H1 (cell line): ENCODE measurements around the gene SECISBP2L.

Experiments
- BACH1 ChIP-seq: IDR thresholded peaks from 2 replicates; pipeline ENCODE4 v1.6.1; 2012; ENCODE audit warnings: low read length, improper control_type of control experiment
- CEBPB ChIP-seq: IDR thresholded peaks from 2 replicates; pipeline ENCODE4 v1.6.1; 2012; ENCODE audit warnings: low read depth, low read length
- EZH2 ChIP-seq: fragments of 200-600 bp; sonication (generic); IDR thresholded peaks from 2 replicates; pipeline ENCODE4 v1.7.1; 2012; ENCODE audit warnings: low read depth, mild to moderate bottlenecking, moderate library complexity, low read length, inconsistent platforms; ENCODE audit not compliant: severe bottlenecking
- HDAC6 ChIP-seq: IDR thresholded peaks from one replicate; pipeline ENCODE4 v1.7.1; 2012; ENCODE audit warnings: low read depth, mild to moderate bottlenecking, inconsistent platforms, low read length, moderate library complexity
- JUND ChIP-seq: IDR thresholded peaks from 2 replicates; pipeline ENCODE4 v1.6.1; 2011; ENCODE audit warnings: mild to moderate bottlenecking, improper control_type of control experiment, low read length
- PHF8 ChIP-seq: fragments of 200-600 bp; sonication (generic); conservative IDR thresholded peaks from 2 replicates; pipeline ENCODE4 v1.7.1; 2012; ENCODE audit warnings: low read depth, mild to moderate bottlenecking, inconsistent platforms, low read length, moderate library complexity
- POLR2A ChIP-seq, 2 experiments: IDR thresholded peaks; 1 replicate in 1 of 2; 2 replicates in 1 of 2; pipeline ENCODE4 v1.6.1; 2011; ENCODE audit warnings: low read depth in 2 of 2, low read length in 2 of 2, mild to moderate bottlenecking in 2 of 2; ENCODE audit errors: control extremely low read depth in 1 of 2
- POLR2AphosphoS5 ChIP-seq: IDR thresholded peaks from 2 replicates; pipeline ENCODE4 v1.6.1; 2011; ENCODE audit warnings: low read depth, low read length
- SP2 ChIP-seq: IDR thresholded peaks from 2 replicates; pipeline ENCODE4 v1.6.1; 2012; ENCODE audit warnings: mild to moderate bottlenecking, low read length, inconsistent platforms
- TAF7 ChIP-seq: optimal IDR thresholded peaks from 2 replicates; pipeline ENCODE3; 2011; ENCODE audit warnings: low read depth, mild to moderate bottlenecking, inconsistent platforms, low read length, moderate library complexity, borderline replicate concordance
- TF ChIP-seq, protein P1 (sequence below), 3 experiments: IDR thresholded peaks; 1 replicate in 2 of 3; 2 replicates in 1 of 3; pipeline versions ENCODE4 v1.5.1 to v1.6.1; 2011; ENCODE audit warnings: low read length in 3 of 3, mild to moderate bottlenecking in 3 of 3, inconsistent platforms in 2 of 3, low read depth in 1 of 3, moderate library complexity in 1 of 3; ENCODE audit not compliant: insufficient read depth in 1 of 3; ENCODE audit errors: control extremely low read depth in 1 of 3

DNA sequence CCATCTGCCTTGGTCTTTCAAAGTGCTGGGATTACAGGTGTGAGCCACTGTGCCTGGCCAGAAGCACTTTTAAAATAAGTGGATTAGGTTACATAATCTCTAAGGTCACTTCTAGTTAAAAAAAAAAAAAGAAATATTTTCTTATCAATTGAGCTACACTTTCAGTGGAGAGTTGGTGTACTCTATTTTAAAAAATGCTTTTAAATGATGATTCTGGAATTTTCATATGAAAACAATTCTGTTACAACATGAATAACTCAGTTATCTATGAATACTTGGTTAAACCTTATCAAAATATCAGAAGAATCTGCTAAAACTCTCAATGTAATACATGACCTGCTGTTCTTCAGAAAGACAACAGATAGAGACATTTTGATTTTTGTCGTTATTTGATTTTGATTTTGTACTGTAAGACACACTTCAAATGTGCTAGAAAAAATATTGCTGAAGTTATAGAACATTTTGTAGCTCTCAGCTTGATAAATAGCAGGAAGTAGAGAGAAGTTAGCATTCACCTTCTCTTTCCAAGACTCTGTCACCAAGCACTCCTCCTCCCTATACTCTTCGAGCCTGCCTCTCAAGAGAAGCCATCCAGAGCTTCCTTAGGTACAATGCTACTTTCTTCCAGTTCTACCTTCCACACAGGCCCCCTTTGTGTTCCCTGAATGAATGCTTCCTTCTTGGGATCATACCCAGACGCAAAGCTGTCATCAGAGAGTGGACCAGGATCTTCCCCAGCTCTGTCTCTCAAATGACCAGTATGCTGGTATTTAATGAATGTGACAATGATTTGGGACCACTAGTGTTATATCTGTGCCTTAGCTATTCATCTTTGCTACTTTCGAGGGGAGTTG is 47.2 kb upstream of the SECISBP2L start:
- no peak for TF ChIP-seq CEBPB
- no peak for TF ChIP-seq TAF7
- no peak for TF ChIP-seq POLR2AphosphoS5
- TF ChIP-seq, protein P1, sequence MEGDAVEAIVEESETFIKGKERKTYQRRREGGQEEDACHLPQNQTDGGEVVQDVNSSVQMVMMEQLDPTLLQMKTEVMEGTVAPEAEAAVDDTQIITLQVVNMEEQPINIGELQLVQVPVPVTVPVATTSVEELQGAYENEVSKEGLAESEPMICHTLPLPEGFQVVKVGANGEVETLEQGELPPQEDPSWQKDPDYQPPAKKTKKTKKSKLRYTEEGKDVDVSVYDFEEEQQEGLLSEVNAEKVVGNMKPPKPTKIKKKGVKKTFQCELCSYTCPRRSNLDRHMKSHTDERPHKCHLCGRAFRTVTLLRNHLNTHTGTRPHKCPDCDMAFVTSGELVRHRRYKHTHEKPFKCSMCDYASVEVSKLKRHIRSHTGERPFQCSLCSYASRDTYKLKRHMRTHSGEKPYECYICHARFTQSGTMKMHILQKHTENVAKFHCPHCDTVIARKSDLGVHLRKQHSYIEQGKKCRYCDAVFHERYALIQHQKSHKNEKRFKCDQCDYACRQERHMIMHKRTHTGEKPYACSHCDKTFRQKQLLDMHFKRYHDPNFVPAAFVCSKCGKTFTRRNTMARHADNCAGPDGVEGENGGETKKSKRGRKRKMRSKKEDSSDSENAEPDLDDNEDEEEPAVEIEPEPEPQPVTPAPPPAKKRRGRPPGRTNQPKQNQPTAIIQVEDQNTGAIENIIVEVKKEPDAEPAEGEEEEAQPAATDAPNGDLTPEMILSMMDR (IDR thresholded peaks at IDR 0.05; ENCODE audit: control extremely low read depth in 1 of 3, insufficient read depth in 1 of 3, low read depth in 1 of 3, low read length in 3 of 3): no peak
- TF ChIP-seq HDAC6: no peak
- no peak for TF ChIP-seq JUND
- TF ChIP-seq PHF8: no peak
- TF ChIP-seq POLR2A (IDR thresholded peaks at IDR 0.05; ENCODE audit: control extremely low read depth in 1 of 2, low read depth in 2 of 2, low read length in 2 of 2): no peak
- TF ChIP-seq BACH1: no peak
- TF ChIP-seq SP2: no peak
- TF ChIP-seq EZH2: no peak
